B cell (primary cell): ENCODE measurements around the gene PBXIP1.
"Not testable (repeated sequence)": the region's sequence is repeated elsewhere in the genome, so short reads cannot be mapped to it uniquely, and the experiment has no call there.

Experiments used
- CTCF ChIP-seq: fragments of 200-600 bp; IDR thresholded peaks from one replicate; pipeline ENCODE4 v1.8.0; 2022; ENCODE audit warnings: antibody characterized with exemption, mild to moderate bottlenecking
- EZH2 ChIP-seq: IDR thresholded peaks from 2 replicates; pipeline ENCODE4 v1.6.1; 2012; ENCODE audit warnings: borderline replicate concordance, low read depth, mild to moderate bottlenecking, moderate library complexity, low read length; ENCODE audit not compliant: insufficient read depth, poor library complexity, severe bottlenecking

- TF ChIP-seq CTCF, EZH2: not testable (repeated sequence)
These were observed 47.8 kb downstream of the PBXIP1 start for GRCh38 chr1:154908129-154908528.
